ENCODE data around the gene PCCA. TPM values are rescaled to one million over a fixed set of nuclear protein-coding genes. Genes with fewer than 3 reads are reported as not detected.
"Not testable (repeated sequence)": the region's sequence is repeated elsewhere in the genome, so short reads cannot be mapped to it uniquely, and the experiment has no call there.

The PCCA gene
- polyA plus RNA-seq, 2 of the 4 experiments (the other 2 are of a cell fraction): 13.2 to 13.7 TPM

DNA sequence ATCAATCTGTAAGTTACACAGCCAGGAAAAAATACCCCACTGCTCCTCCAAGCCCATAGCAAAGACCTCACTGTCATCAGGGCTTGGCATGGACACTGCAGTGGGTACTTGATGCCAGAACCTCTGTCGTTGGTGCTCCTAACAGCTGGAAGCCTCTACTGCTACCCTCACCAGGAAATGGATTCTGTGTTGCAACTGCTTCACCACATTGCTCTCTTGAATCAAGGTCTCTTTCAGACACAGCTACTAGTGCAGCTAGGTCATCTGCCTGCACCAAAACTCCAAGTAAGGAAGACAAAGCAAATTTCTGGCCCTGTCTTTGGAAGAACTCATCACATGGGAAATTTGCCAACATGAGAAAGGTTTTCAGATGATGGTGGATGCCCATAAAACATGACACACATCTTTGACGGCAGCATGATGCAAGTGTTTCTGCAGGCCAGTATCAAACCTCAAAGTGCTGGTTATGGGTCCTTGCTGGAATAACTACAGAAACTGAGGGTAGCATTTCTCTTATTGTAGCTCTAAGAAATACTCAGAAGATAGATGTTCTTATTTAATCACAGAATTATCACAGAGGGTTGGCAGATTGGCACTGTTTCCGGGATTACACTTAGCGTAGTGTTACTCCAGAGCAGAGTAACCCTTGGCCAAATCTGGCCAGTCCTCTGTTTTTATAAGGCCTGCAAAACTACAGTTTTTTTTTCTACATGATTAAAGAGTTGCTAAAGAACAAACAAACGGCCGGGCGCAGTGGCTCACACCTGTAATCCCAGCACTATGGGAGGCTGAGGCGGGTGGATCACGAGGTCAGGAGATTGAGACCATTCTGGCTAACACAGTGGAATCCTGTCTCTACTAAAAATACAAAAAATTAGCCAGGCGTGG lies 12.9 kb upstream of the PCCA start:
- Histone ChIP-seq H3K4me2 (no peak overlapping the region), H3K4me1 (no peaks in the 10 kb centered on the region), H3K9me3 (no peaks in the 10 kb centered on the region), H3K4me3 (no peak overlapping the region), H3K27ac (no peak overlapping the region)
- TF ChIP-seq POLR2AphosphoS2 (conservative IDR thresholded peaks at IDR 0.05; ENCODE audit: low read length) (no peak), EP300 (IDR thresholded peaks at IDR 0.05) (no peak), HOXB5 (CRISPR knock-in tag; IDR thresholded peaks at IDR 0.05) (no peak), RNF2 (IDR thresholded peaks at IDR 0.05; ENCODE audit: borderline replicate concordance, low read depth) (no peak)
- FAIRE-seq (no peak), DNase-seq (ENCODE audit: low read depth in 1 of 2, low spot score in 1 of 2) (no peak), ATAC-seq (no peak)
- 83% methylated on average over 10 of the region's 10 CpGs for WGBS (ENCODE audit: missing lambda C conversion rate)
- CTCF ChIA-PET: no interaction called here
- POLR2A ChIA-PET: interaction anchor here (1.5 kb wide), 1 partner anchor 13 kb away, joined by 3 read pairs; the partner anchor contains the start of gene PCCA

DNA sequence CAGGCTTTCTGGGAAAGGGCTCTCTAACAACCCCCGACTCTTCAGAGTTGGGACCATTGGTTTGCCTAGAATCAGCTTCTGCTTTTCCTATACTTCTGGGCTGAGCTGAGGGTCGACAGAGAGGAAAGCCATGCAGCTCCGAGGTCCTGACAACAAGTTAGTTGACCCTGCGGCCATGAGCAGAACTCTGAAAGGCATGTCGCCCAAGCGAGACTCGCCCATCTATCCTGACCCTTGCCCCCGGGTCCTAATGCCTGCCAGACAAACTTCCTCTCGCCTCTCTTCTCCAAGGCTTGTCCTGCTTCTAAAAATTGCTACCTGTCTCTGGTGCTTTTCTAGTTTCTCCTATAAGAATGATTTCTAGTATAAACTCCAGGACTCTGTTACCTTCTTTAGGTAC lies 9.9 kb upstream of the PCCA start:
- H3K4me2 ChIP-seq; H3K27ac ChIP-seq; POLR2A ChIA-PET; H3K9me3 ChIP-seq; ATAC-seq; FAIRE-seq; H3K4me3 ChIP-seq; DNase-seq (ENCODE audit: low read depth in 1 of 2, low spot score in 1 of 2); CTCF ChIA-PET; H3K4me1 ChIP-seq: not testable (repeated sequence)
- WGBS (ENCODE audit: missing lambda C conversion rate): 78% methylated on average over 9 of the region's 9 CpGs

DNA sequence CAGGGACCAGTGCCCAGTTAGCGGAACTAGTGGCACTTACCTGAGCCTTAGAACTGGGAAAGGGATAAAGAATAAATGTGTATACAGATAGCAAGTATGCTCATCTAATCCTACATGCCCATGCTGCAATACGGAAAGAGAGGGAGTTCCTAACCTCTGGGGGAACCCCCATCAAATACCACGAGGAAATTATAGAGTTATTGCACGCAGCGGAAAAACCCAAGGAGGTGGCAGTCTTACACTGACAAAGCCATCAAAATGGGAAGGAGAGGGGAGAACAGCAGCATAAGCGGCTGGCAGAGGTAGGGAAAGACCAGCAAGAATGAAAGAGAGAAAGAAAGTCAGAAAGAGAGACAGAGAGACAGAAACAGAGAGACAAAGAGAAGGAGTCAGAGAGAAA lies 5.5 kb upstream of the PCCA start:
- H3K4me2 ChIP-seq; DNase-seq (ENCODE audit: low read depth in 1 of 2, low spot score in 1 of 2); H3K4me3 ChIP-seq; H3K9me3 ChIP-seq; CTCF ChIA-PET; H3K27ac ChIP-seq; ATAC-seq; FAIRE-seq; POLR2A ChIA-PET: not testable (repeated sequence)
- WGBS (ENCODE audit: missing lambda C conversion rate): 65% methylated on average over 6 of the region's 6 CpGs
- H3K4me1 ChIP-seq: peaks cover 10% of the 10 kb centered on the region; the same call in 2 of the 3 replicates

DNA sequence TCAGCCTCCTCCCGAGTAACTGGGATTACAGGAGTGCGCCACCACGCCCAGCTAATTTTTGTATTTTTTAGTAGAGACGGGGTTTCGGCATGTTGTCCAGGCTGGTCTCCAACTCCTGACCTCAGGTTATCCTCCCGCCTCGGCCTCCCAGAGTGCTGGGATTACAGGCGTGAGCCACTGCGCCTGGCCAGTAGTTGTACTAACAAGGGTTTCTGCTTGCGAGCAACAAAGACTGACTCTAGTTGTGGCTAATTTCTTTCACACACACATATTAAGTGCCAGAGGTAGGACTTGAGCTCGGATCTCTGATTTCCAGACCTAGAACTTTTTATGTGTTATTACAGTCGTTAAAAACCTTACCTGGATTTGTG lies 635 bp upstream of the PCCA start:
- ATAC-seq (peak; percentile 16 to 37; a peak in 3 of 6 replicates), FAIRE-seq (no peak), DNase-seq (ENCODE audit: low read depth in 1 of 2, low spot score in 1 of 2) (no peak)
- H3K27ac ChIP-seq: peak overlapping the region; percentile 74 to 92
- no peak for TF ChIP-seq FOXS1 (CRISPR knock-in tag; IDR thresholded peaks at IDR 0.05)
- no peak for TF ChIP-seq CHD2 (IDR thresholded peaks at IDR 0.05; ENCODE audit: low read length, partially characterized antibody)
- no peak for TF ChIP-seq MAFK (IDR thresholded peaks at IDR 0.05; ENCODE audit: partially characterized antibody)
- TF ChIP-seq ZC3H11A (IDR thresholded peaks at IDR 0.05): no peak
- no peak for TF ChIP-seq CHD4 (IDR thresholded peaks at IDR 0.05; ENCODE audit: borderline replicate concordance)
- TF ChIP-seq NFE2L2 (conservative IDR thresholded peaks at IDR 0.05; ENCODE audit: low read length): no peak
- TF ChIP-seq, protein P1, sequence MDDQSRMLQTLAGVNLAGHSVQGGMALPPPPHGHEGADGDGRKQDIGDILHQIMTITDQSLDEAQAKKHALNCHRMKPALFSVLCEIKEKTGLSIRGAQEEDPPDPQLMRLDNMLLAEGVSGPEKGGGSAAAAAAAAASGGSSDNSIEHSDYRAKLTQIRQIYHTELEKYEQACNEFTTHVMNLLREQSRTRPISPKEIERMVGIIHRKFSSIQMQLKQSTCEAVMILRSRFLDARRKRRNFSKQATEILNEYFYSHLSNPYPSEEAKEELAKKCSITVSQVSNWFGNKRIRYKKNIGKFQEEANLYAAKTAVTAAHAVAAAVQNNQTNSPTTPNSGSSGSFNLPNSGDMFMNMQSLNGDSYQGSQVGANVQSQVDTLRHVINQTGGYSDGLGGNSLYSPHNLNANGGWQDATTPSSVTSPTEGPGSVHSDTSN (IDR thresholded peaks at IDR 0.05): no peak
- no peak for TF ChIP-seq MYC (IDR thresholded peaks at IDR 0.05; ENCODE audit: borderline replicate concordance, low read length)
- no peak for TF ChIP-seq RFX5 (IDR thresholded peaks at IDR 0.05)
- TF ChIP-seq JUNB (IDR thresholded peaks at IDR 0.05): no peak
- no peak for TF ChIP-seq RARB (CRISPR knock-in tag; IDR thresholded peaks at IDR 0.05)
- no peak for TF ChIP-seq CBX2 (IDR thresholded peaks at IDR 0.05; ENCODE audit: borderline replicate concordance, low read depth)
- TF ChIP-seq, protein P2, sequence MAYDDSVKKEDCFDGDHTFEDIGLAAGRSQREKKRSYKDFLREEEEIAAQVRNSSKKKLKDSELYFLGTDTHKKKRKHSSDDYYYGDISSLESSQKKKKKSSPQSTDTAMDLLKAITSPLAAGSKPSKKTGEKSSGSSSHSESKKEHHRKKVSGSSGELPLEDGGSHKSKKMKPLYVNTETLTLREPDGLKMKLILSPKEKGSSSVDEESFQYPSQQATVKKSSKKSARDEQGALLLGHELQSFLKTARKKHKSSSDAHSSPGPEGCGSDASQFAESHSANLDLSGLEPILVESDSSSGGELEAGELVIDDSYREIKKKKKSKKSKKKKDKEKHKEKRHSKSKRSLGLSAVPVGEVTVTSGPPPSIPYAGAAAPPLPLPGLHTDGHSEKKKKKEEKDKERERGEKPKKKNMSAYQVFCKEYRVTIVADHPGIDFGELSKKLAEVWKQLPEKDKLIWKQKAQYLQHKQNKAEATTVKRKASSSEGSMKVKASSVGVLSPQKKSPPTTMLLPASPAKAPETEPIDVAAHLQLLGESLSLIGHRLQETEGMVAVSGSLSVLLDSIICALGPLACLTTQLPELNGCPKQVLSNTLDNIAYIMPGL (CRISPR knock-in tag; IDR thresholded peaks at IDR 0.05; ENCODE audit: borderline replicate concordance): no peak
- H3K4me2 ChIP-seq: peak overlapping the region; percentile 86
- ChIA-PET CTCF (interaction anchor here (1.0 to 1.5 kb wide), 2 partner anchors 19 to 172 kb away, joined by 3 read pairs; no protein-coding TSS in a partner anchor), POLR2A (interaction anchor here (0.6 to 1.7 kb wide), 7 partner anchors 10 to 430 kb away, joined by 3 to 15 read pairs (median 5); partner anchors contain the start of gene ZIC2)
- peaks cover 17% of the 10 kb centered on the region; the same call in 2 of the 3 replicates for H3K4me1 ChIP-seq
- H3K9me3 ChIP-seq: no peaks in the 10 kb centered on the region
- H3K4me3 ChIP-seq: peak overlapping the region; percentile 95
- WGBS (ENCODE audit: missing lambda C conversion rate): 20% methylated on average over 12 of the region's 12 CpGs

All from A549 (cell line).